CD4-positive, alpha-beta T cell treated with Interleukin-6 at 100 ng/mL for 8 hours (primary cell): ENCODE measurements around the gene CASZ1.

Experiments used
- DNase-seq: peaks from one replicate; pipeline ENCODE4 v3.0.0-alpha.2; 2020; ENCODE audit warnings: mixed read lengths, low spot score

The CASZ1 gene

GRCh38 chr1:10686404-10687040, 109.9 kb downstream of the CASZ1 start:
- no peak for DNase-seq

- no peak for DNase-seq
Observed at GRCh38 chr1:10685808-10686403, 110.5 kb downstream of the CASZ1 start.

GRCh38 chr1:10685196-10685807, 111.1 kb downstream of the CASZ1 start:
- DNase-seq = no peak

- no peak for DNase-seq
Observed at GRCh38 chr1:10684221-10684620, 112.2 kb downstream of the CASZ1 start.

- no peak for DNase-seq
Observed at GRCh38 chr1:10682449-10683309, 113.8 kb downstream of the CASZ1 start.

GRCh38 chr1:10682108-10682445, 114.4 kb downstream of the CASZ1 start:
- no peak for DNase-seq

- DNase-seq = no peak
Observed at GRCh38 chr1:10681296-10682107, 114.9 kb downstream of the CASZ1 start.

- no peak for DNase-seq
Observed at GRCh38 chr1:10680487-10680886, 116.0 kb downstream of the CASZ1 start.

GRCh38 chr1:10679496-10680220, 116.8 kb downstream of the CASZ1 start:
- no peak for DNase-seq

GRCh38 chr1:10678852-10679251, 117.6 kb downstream of the CASZ1 start:
- DNase-seq = no peak

GRCh38 chr1:10678402-10678801, 118.0 kb downstream of the CASZ1 start:
- DNase-seq = no peak

- no peak for DNase-seq
Observed at GRCh38 chr1:10677491-10678391, 118.7 kb downstream of the CASZ1 start.

- DNase-seq = no peak
Observed at GRCh38 chr1:10676963-10677362, 119.5 kb downstream of the CASZ1 start.

- DNase-seq = no peak
Observed at GRCh38 chr1:10675813-10676212, 120.6 kb downstream of the CASZ1 start.

GRCh38 chr1:10674700-10675609, 121.5 kb downstream of the CASZ1 start:
- no peak for DNase-seq

GRCh38 chr1:10674222-10674621, 122.2 kb downstream of the CASZ1 start:
- DNase-seq = no peak

- DNase-seq = no peak
Observed at GRCh38 chr1:10673109-10673711, 123.2 kb downstream of the CASZ1 start.

- no peak for DNase-seq
Observed at GRCh38 chr1:10672343-10673050, 123.9 kb downstream of the CASZ1 start.
